HEK293T (cell line): ENCODE data around the gene LRP1B.

Experiments
- CTCF ChIA-PET: fragments of 350-600 bp; formaldehyde crosslinking; extraction: SDS; loops from one replicate; lab custom pipeline; 2021; ENCODE audit warnings: antibody characterized with exemption, inconsistent platforms; lab: Yijun Ruan, JAX
- POLR2A ChIA-PET: fragments of 350-600 bp; formaldehyde crosslinking; extraction: SDS; loops from one replicate; lab custom pipeline; 2020; ENCODE audit warnings: antibody characterized with exemption, inconsistent platforms; lab: Yijun Ruan, JAX
- DNase-seq: peaks from one replicate; pipeline ENCODE4 v3.0.0; 2012; ENCODE audit warnings: mixed read lengths; ENCODE audit errors: extremely low spot score
- ARNT ChIP-seq: fragments of 450-650 bp; IDR thresholded peaks from 2 replicates; pipeline ENCODE4 v1.6.1; 2017; ENCODE audit warnings: mild to moderate bottlenecking
- BHLHE40 ChIP-seq: fragments of 450-650 bp; IDR thresholded peaks from 2 replicates; pipeline ENCODE4 v1.6.1; 2016; ENCODE audit warnings: mild to moderate bottlenecking, moderate library complexity, borderline replicate concordance
- CTBP1 ChIP-seq: fragments of 450-650 bp; IDR thresholded peaks from 2 replicates; pipeline ENCODE4 v1.6.1; 2016; ENCODE audit warnings: borderline replicate concordance
- ELF4 ChIP-seq: fragments of 450-650 bp; IDR thresholded peaks from 2 replicates; pipeline ENCODE4 v1.6.1; 2017; ENCODE audit warnings: antibody characterized with exemption
- FOXA1 ChIP-seq: fragments of 450-650 bp; IDR thresholded peaks from 2 replicates; pipeline ENCODE4 v1.6.1; 2016; ENCODE audit warnings: mild to moderate bottlenecking
- FOXK2 ChIP-seq: fragments of 450-650 bp; IDR thresholded peaks from 2 replicates; pipeline ENCODE4 v1.6.1; 2016; ENCODE audit warnings: mild to moderate bottlenecking
- FOXM1 ChIP-seq: fragments of 450-650 bp; IDR thresholded peaks from 2 replicates; pipeline ENCODE4 v1.6.1; 2017; ENCODE audit warnings: mild to moderate bottlenecking, borderline replicate concordance
- HDGF ChIP-seq: fragments of 450-650 bp; IDR thresholded peaks from 2 replicates; pipeline ENCODE4 v1.6.1; 2017; ENCODE audit warnings: antibody characterized with exemption, borderline replicate concordance
- L3MBTL2 ChIP-seq: fragments of 450-650 bp; conservative IDR thresholded peaks from 2 replicates; pipeline ENCODE4 v1.6.1; 2016; ENCODE audit warnings: mild to moderate bottlenecking
- LEF1 ChIP-seq: fragments of 450-650 bp; IDR thresholded peaks from 2 replicates; pipeline ENCODE4 v1.6.1; 2017; ENCODE audit warnings: mild to moderate bottlenecking, borderline replicate concordance
- NFRKB ChIP-seq: fragments of 450-650 bp; IDR thresholded peaks from 2 replicates; pipeline ENCODE4 v1.6.1; 2016; ENCODE audit warnings: mild to moderate bottlenecking, moderate library complexity
- SP1 ChIP-seq: fragments of 450-650 bp; IDR thresholded peaks from 2 replicates; pipeline ENCODE4 v1.6.1; 2017
- SUZ12 ChIP-seq: fragments of 450-650 bp; IDR thresholded peaks from 2 replicates; pipeline ENCODE4 v1.6.1; 2016; ENCODE audit warnings: mild to moderate bottlenecking
- TARDBP ChIP-seq: fragments of 450-650 bp; IDR thresholded peaks from 2 replicates; pipeline ENCODE4 v1.6.1; 2016
- ZNF384 ChIP-seq: fragments of 450-650 bp; IDR thresholded peaks from 2 replicates; pipeline ENCODE4 v1.6.1; 2016
- TF ChIP-seq, protein P1 (sequence below): fragments of 450-650 bp; IDR thresholded peaks from 2 replicates; pipeline ENCODE4 v1.6.1; 2016

Gene LRP1B

DNA sequence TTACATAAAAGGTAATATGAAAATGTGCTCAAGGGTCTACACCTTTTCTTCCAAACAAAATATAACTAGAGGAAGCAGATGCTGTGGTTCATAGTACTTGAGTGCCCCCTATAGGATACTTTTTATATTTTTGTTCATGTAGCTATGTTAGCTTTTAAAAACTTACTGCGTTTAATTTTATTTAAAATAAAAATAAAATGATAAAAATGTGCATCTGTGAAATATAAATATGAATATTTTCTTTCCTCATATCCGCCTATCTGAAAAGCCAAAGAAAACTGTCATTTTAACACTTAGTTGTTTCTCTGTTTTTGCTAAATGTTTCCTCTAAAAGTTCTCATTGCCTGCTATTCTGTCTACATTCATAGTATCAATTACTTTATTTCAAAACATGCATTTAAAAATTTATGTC is 9.6 kb upstream of the LRP1B start:
- TF ChIP-seq LEF1 (no peak), ELF4 (no peak), FOXA1 (no peak), L3MBTL2 (no peak), SUZ12 (no peak), TARDBP (no peak), SP1 (no peak), HDGF (no peak), FOXK2 (no peak), CTBP1 (no peak), FOXM1 (no peak), BHLHE40 (no peak), ZNF384 (no peak), NFRKB (no peak), ARNT (no peak)
- TF ChIP-seq, protein P1, sequence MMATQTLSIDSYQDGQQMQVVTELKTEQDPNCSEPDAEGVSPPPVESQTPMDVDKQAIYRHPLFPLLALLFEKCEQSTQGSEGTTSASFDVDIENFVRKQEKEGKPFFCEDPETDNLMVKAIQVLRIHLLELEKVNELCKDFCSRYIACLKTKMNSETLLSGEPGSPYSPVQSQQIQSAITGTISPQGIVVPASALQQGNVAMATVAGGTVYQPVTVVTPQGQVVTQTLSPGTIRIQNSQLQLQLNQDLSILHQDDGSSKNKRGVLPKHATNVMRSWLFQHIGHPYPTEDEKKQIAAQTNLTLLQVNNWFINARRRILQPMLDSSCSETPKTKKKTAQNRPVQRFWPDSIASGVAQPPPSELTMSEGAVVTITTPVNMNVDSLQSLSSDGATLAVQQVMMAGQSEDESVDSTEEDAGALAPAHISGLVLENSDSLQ: no peak
- CTCF ChIA-PET: interaction anchor here (0.5 kb wide), 1 partner anchor 1031 kb away, joined by 3 read pairs; no protein-coding TSS in a partner anchor
- no peak for DNase-seq
- POLR2A ChIA-PET: interaction anchor here (1.4 kb wide), 1 partner anchor 11 kb away, joined by 3 read pairs; no protein-coding TSS in a partner anchor

DNA sequence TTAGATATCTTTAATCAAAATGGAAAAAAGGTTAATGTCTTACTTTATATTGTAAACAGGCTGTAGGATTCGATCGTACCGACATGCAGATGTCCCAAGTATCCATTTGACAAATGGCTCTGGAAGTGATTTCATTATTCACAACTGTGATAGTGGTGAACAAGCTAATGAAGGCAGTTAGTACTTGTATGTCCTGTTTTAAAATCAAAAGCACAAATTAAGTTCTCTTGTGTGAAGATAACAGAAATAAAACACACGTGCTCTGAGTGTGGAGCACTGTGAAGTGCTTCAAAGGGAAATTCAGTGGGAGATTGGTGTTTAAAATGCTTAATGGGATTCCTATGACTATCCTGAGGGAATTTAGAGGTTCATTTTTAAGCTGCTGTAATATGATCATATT is 8.6 kb upstream of the LRP1B start:
- CTCF ChIA-PET: interaction anchor here (0.7 to 1.3 kb wide), 2 partner anchors 21 to 27 kb away, joined by 3 read pairs; no protein-coding TSS in a partner anchor
- TF ChIP-seq TARDBP: no peak
- TF ChIP-seq L3MBTL2: 0 out of 2 replicates have a peak, but pooled peaks have one; percentile 31
- no peak for TF ChIP-seq ARNT
- TF ChIP-seq FOXK2: no peak
- no peak for TF ChIP-seq FOXM1
- POLR2A ChIA-PET: interaction anchor here (1.4 kb wide), 1 partner anchor 10 kb away, joined by 3 read pairs; no protein-coding TSS in a partner anchor

DNA sequence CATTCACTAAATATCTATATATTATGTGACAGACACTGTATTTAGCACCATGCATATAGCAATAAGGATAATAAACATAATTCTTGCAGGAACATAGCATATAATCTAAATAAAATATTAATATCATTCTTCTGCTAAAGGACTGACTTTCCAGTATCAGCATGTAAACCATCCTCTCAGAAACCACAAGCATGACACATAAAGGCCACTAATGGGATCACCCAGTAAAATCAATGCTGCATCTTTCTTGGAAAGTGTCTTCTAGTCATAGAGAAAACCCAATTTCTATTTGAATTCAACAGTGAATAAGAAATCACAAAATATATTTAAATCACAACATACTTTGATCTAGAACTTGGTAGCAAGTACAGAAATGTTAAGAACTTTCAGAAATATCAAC is 5.8 kb upstream of the LRP1B start:
- POLR2A ChIA-PET: no interaction called here
- DNase-seq: no peak
- CTCF ChIA-PET: no interaction called here
- TF ChIP-seq ELF4: no peak
- no peak for TF ChIP-seq CTBP1
- TF ChIP-seq SP1: no peak
- TF ChIP-seq, protein P1: no peak
- no peak for TF ChIP-seq BHLHE40
- TF ChIP-seq FOXM1: no peak
- no peak for TF ChIP-seq NFRKB
- TF ChIP-seq SUZ12: no peak
- TF ChIP-seq FOXK2: no peak
- no peak for TF ChIP-seq L3MBTL2
- no peak for TF ChIP-seq ZNF384
- TF ChIP-seq LEF1: no peak
- TF ChIP-seq ARNT: no peak
- no peak for TF ChIP-seq FOXA1
- TF ChIP-seq TARDBP: no peak
- TF ChIP-seq HDGF: no peak

More for the DNA sequence above, 8.6 kb upstream of the LRP1B start:
- DNase-seq: no peak

DNA sequence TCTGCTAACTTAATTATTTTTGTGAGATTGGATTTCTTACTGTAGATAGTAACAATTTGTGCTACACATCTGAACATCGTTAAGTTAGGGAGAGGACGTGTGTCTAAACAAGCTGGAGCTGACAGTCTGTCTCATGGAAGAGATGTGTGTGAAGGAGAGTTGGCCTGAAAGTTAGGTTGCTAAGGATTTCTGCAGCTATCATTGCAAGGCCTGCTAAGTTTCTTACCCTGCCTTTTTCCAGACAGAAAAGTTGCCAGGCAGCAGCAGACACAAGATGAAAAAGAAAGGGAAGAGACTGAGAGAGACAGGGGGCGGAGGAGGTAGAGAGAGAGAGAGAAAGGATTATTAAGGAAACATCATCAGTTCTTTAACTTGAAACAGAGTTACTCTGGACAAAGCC is 4.1 kb upstream of the LRP1B start:
- DNase-seq: no peak
- TF ChIP-seq FOXK2 (no peak), HDGF (no peak), CTBP1 (no peak), NFRKB (no peak), ARNT (no peak), SP1 (no peak), LEF1 (no peak), FOXA1 (no peak), L3MBTL2 (no peak), FOXM1 (no peak), SUZ12 (no peak), ZNF384 (no peak), TARDBP (no peak), BHLHE40 (no peak), ELF4 (no peak)
- TF ChIP-seq, protein P1: no peak
- ChIA-PET CTCF (interaction anchor here (0.5 kb wide), 1 partner anchor 429 kb away, joined by 3 read pairs; no protein-coding TSS in a partner anchor), POLR2A (no interaction called here)

DNA sequence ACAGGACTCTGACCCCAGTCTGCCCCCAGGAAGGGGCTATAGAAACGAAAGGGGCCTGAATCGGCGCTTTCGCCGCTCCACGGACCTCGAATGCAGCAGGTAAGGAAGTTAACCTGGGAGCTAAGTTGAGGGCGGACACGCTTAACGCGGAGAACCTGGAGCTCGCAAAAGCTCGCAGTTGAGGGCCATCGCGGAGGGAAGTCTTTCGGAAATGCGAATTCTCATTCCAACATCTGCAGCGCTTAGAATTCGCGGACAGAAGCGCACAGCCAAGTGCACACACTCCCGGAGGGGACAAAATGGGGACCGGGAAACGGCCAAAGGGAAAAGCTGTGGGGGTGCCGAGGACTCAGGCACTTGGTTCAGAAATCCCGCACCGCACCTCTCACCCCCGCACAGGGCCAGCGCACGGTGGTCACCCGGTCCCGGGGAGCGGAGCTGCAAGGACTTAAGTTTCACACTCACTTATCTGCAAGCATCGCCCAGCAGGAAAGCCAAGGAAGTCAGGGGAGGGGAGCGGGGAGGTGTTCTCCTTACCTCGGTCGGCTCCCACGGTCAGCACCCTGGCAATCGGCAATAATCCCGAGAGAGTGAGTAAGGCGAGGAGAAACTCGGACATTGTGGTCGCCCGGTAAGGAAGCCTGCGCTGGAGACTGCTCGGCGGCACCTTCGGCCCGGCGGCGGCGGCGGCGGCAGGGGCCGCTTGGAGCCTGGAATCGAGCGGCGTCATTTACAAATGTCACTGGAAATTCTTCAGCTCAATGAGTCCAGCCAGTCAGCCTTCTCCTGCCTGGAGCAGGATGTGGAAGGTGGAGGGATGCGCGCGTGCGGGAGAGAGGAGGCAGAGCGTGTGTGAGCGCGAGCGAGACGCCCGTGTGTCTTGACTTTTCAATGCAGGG is 456 bp downstream of the LRP1B start:
- DNase-seq: peak; percentile 48
- ChIA-PET POLR2A (interaction anchor here (1.0 to 1.4 kb wide), 2 partner anchors 10 to 36 kb away, joined by 3 read pairs; no protein-coding TSS in a partner anchor), CTCF (interaction anchor here (0.6 to 0.8 kb wide), 3 partner anchors 15 to 772 kb away, joined by 3 read pairs; no protein-coding TSS in a partner anchor)
- TF ChIP-seq, protein P1: no peak
- peak; percentile 52; the same call in 1 of the 2 replicates for TF ChIP-seq L3MBTL2
- no peak for TF ChIP-seq NFRKB
- TF ChIP-seq FOXM1: no peak
